HepG2 (cell line): ENCODE measurements around the gene TCN2.

ENCODE experiments used
- CREM ChIP-seq, 2 experiments: sonication (generic) in 1 of 2; formaldehyde crosslinking in 1 of 2; IDR thresholded peaks; 2 replicates each; pipeline versions ENCODE4 v1.4.0 to v1.6.1; 2016 to 2020; ENCODE audit warnings: antibody characterized with exemption in 1 of 2, mild to moderate bottlenecking in 1 of 2, missing genetic modification reagents in 1 of 2
- CTCF ChIP-seq: sonication (generic); formaldehyde crosslinking; IDR thresholded peaks from 2 replicates; pipeline ENCODE4 v1.5.0; 2020; ENCODE audit warnings: mild to moderate bottlenecking, missing genetic modification reagents, moderate library complexity
- FOXO4 ChIP-seq: sonication (generic); formaldehyde crosslinking; conservative IDR thresholded peaks from 2 replicates; pipeline ENCODE4 v1.8.1; 2023; ENCODE audit warnings: missing genetic modification reagents
- KDM5A ChIP-seq: fragments of 200-600 bp; sonication (generic); IDR thresholded peaks from 2 replicates; pipeline ENCODE4 v1.7.0; 2018; ENCODE audit warnings: antibody characterized with exemption, mild to moderate bottlenecking, low read length, borderline replicate concordance
- ZNF138 ChIP-seq: sonication (generic); formaldehyde crosslinking; IDR thresholded peaks from 2 replicates; pipeline ENCODE4 v1.5.0; 2020; ENCODE audit warnings: mild to moderate bottlenecking, low read depth, missing genetic modification reagents
- ZNF292 ChIP-seq: sonication (generic); formaldehyde crosslinking; IDR thresholded peaks from 2 replicates; pipeline ENCODE4 v1.8.1; 2022; ENCODE audit warnings: mild to moderate bottlenecking, low read depth, missing genetic modification reagents, borderline replicate concordance
- ZNF761 ChIP-seq: sonication (generic); formaldehyde crosslinking; conservative IDR thresholded peaks from 2 replicates; pipeline ENCODE4 v1.4.0; 2020; ENCODE audit warnings: mild to moderate bottlenecking, missing genetic modification reagents
- TF ChIP-seq, protein P1 (sequence below): sonication (generic); formaldehyde crosslinking; IDR thresholded peaks from 2 replicates; pipeline ENCODE4 v1.8.1; 2023; ENCODE audit warnings: mild to moderate bottlenecking, inconsistent platforms, moderate library complexity, missing genetic modification reagents, borderline replicate concordance
- TF ChIP-seq, protein P2 (sequence below), 2 experiments: sonication (generic) in 1 of 2; formaldehyde crosslinking in 1 of 2; IDR thresholded peaks; 2 replicates each; pipeline versions ENCODE4 v1.4.0 to v1.6.1; 2018 to 2020; ENCODE audit warnings: missing genetic modification reagents in 2 of 2, borderline replicate concordance in 1 of 2, low read depth in 1 of 2, mild to moderate bottlenecking in 1 of 2, missing biosample characterization in 1 of 2

- TF ChIP-seq KDM5A: no peak
- no peak for TF ChIP-seq ZNF138 (CRISPR knock-in tag)
- TF ChIP-seq, protein P1, sequence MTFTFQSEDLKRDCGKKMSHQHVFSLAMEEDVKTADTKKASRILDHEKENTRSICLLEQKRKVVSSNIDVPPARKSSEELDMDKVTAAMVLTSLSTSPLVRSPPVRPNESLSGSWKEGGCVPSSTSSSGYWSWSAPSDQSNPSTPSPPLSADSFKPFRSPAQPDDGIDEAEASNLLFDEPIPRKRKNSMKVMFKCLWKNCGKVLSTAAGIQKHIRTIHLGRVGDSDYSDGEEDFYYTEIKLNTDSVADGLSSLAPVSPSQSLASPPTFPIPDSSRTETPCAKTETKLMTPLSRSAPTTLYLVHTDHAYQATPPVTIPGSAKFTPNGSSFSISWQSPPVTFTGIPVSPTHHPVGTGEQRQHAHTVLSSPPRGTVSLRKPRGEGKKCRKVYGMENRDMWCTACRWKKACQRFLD: no peak
- no peak for TF ChIP-seq FOXO4 (CRISPR knock-in tag)
- TF ChIP-seq CTCF (CRISPR knock-in tag): no peak
- no peak for TF ChIP-seq CREM (IDR thresholded peaks at IDR 0.05)
- TF ChIP-seq CREM (CRISPR knock-in tag; IDR thresholded peaks at IDR 0.05): no peak
- TF ChIP-seq, protein P2, sequence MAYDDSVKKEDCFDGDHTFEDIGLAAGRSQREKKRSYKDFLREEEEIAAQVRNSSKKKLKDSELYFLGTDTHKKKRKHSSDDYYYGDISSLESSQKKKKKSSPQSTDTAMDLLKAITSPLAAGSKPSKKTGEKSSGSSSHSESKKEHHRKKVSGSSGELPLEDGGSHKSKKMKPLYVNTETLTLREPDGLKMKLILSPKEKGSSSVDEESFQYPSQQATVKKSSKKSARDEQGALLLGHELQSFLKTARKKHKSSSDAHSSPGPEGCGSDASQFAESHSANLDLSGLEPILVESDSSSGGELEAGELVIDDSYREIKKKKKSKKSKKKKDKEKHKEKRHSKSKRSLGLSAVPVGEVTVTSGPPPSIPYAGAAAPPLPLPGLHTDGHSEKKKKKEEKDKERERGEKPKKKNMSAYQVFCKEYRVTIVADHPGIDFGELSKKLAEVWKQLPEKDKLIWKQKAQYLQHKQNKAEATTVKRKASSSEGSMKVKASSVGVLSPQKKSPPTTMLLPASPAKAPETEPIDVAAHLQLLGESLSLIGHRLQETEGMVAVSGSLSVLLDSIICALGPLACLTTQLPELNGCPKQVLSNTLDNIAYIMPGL (CRISPR knock-in tag; IDR thresholded peaks at IDR 0.05; ENCODE audit: borderline replicate concordance in 1 of 2, low read depth in 1 of 2): no peak
- TF ChIP-seq ZNF292 (CRISPR knock-in tag): no peak
- TF ChIP-seq ZNF761: no peak
Observed at GRCh38 chr22:30564761-30565119, 42.2 kb upstream of the TCN2 start.
